Ramos (cell line): ENCODE measurements around the gene SELP.

Source experiments
- in situ Hi-C: fragments of 300-500 bp; cut with MboI; formaldehyde crosslinking; loops from one replicate; pipeline ENCODE4 v1.14.3; 2022; ENCODE audit warnings: low sequenced_read_pairs; ENCODE audit not compliant: unreplicated experiment

SELP gene

DNA sequence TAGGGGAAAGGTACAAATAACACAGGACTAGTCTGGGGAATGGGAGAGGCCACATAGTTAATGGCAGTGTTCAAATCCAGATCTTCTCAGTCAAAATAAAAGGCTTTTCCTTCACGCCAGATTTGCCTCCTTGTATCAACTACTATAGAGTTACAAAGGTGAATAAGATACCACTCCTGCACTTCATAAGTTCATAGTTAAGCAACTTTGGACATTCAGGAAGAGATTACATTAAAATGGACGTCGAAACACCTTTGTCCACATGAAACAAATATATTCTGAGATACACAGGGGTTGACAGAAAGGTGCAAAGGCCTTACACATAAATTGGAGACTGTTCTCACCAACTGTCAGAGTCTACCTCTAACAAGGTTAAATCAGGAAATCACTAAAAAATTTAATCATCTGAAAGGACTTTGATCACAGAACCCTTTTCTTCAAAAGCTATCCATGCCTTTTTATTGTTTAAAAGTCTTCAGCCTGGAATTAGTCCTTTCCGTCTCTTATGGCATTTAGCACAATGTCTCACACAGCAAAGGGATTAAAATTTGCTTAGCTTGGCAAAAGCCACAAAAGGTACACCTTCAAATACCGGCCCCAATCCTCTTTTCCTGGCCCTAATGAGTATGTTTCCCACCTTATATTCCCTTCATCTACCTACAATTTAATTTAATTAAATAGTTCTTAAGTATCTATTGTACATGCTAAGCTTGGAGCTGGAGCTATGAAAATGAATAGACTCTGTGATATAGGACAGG is 51.8 kb downstream of the SELP start:
- in situ Hi-C loops, result no loop called here

DNA sequence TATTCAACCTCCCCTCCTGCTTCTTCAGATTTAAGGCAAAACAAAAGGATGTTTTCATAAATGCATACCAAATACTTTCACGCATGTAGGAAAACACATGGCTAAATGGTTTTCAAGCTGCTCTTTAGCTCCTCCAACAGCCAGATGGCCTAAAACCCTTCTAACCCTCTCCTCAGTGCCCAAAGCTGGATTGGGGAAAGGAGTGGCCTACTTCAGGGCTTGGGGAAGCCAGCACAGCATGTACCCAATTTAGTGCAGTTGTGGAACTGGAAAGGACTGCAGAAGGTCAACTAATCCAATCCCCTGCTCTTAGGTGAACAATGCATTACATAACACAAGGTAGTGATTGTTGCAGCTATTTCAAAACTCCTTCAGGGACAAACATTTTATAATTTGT is 53.0 kb downstream of the SELP start:
- in situ Hi-C loops, result no loop called here

DNA sequence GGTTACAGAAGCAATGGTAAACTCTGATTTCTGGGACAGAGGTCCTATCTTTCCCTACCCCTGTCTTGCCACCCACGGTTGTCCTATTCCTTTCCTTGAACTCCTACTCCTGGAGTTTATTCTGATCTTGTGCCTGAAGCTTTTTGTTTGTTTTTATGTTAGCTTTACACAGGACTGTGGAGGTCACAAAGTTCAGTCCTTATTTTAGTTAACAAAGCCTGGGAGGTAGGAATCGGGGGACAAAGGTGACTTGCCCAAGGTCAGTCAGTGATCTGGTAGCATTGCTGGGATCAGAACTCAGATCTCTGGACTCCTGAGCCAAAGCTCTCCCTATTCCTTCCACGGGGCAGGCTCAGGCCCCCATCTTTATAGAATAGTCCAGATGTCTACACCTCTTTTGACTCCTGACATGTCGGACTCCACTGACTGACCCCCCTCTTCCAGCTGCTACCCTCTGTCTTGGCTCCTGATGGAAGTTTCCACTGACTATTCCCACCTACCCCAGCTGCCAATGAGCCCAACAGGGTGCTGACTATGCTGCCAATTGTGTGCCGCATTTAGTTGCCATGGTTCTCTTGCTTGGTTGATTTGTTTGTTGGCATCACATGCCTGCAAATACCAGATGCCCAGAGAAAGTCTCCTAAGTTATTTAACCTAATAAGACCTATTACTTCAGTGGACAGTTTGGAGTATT is 53.5 kb downstream of the SELP start:
- in situ Hi-C loops, result no loop called here

DNA sequence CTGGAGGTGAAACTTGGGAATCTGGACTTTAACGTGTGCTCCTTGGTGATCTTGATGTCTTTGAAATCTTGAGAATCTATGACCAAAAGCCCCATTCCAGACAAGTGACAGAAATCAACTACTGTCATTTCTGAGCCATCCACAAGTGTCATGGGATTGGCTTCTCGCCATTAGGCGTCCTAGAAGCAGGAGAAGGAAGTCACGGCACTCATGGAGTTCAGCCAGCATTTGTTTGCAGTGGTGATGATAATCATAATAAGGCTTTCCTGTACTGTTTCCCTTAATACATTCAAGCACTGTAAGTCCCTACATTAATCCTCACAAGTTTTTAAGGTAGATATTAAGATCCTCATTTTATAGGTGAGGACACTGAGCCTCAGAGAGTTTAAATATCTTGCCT is 55.6 kb downstream of the SELP start:
- in situ Hi-C loops, result no loop called here

DNA sequence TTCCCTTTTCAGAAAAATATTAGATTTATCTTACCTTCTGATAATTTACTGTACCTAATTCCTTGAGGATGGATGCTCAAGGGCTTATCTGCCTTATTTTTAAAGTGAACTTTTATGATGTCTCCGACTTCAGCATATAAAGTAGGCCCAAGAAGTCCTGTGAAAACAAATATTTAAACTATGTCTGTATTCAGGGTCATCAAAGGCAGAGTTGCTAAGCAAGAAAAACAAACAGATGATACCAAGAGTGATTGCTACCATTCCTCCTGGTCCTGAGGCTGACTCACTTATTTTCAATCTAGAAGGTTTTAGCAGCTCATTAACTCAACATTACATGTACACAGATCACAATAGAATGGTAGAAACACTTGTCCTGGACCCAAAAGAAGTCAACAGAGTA is 57.7 kb downstream of the SELP start:
- in situ Hi-C loops, result no loop called here

DNA sequence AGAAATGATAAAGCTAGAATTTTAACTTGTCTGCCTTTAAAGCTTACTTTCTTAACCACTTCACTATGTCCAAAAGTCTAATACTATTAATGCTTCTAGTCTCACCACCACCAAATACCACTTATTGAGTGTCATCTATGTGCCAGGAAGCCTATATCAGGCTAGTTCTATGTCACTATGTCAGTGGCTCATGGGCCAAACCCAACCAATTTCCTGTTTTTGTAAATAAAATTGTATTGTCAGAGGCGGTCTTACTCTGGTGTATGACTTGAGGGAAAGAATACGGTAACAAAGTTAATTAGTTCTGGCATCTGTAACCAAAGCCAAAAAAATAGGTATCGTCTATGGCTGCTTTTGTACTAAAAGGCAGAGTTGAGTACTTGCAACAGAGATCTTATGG is 58.5 kb downstream of the SELP start:
- in situ Hi-C loops, result no loop called here

DNA sequence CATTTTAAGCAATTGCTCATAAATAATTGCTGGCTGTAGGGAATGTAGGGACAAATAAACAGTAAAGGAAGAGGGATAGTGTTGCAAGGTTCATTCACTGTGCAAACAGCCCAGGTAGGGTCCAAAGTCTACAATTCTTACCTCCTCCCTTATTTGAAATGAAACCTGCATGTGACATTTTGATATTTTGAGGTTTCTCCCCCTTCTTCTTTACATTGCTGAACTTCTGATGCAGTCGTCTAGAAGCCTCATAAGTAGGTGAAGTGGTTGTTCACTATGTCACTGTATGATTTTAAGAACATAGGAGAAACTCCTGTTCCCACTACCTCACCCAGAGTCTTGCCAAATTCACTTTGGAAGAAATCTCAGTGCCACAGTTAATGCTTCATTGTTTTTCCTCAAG is 59.8 kb downstream of the SELP start:
- in situ Hi-C loops, result no loop called here

DNA sequence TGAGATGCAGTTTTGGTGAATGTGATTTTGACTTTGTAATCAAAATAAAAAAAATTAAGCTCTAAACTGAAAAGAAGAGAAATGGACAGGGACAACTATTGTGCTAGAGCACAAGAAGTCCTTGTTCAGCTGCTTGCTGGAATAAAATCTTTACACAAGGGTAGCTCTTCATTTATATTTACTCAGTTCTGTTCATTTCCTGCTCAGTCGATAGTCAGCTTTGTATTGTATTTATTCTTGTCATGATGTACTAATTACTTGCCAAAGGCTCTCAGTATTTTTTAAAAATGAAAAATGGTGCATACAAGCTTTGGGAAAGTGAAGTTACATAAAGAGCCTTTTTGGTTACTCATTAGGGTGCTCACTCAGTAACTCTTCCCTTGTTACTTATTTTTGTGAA is 61.4 kb downstream of the SELP start:
- in situ Hi-C loops, result no loop called here

DNA sequence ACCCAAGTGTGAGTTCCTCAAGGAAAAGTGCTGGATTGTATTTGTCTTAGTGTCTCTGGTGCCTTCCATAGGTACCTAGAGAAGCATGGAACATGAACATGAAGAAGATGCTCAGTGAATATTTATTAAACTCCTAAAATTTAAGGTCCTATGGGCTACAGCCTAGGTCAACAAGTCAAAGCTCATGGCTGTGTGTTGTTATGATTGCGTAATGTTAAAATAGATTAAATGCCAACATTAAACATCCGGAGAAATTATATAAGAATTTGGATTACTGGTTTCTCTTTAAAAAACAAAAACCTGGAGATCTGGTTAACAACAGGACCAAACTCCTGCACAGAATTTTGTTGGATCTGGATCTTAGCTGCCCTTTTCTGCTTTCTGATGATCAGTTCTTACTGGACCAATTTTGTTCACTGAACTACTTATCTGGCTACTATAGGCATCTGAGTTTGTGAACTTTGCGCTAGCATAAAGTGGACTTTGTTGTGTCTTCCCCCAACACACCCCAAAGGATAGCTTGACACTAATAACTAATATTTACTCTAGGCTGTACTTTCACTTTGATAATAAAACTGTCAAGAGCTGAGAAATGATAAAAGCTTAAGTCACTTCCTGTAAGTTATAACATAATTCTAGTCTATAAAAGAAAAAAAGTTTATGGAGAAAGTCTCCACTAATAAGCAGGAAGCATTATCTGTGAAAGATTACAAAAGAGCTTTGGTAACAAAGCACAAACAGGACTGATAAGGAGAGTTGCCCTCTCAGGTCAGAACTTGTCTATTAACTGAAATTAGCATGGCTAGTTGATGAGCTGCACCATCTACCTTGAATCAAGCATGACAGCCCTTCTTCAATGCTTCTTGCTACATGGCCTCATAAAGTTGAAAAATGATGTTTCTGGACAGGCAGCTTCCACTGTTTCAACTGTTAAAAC is 64.3 kb downstream of the SELP start:
- in situ Hi-C loops, result no loop called here

DNA sequence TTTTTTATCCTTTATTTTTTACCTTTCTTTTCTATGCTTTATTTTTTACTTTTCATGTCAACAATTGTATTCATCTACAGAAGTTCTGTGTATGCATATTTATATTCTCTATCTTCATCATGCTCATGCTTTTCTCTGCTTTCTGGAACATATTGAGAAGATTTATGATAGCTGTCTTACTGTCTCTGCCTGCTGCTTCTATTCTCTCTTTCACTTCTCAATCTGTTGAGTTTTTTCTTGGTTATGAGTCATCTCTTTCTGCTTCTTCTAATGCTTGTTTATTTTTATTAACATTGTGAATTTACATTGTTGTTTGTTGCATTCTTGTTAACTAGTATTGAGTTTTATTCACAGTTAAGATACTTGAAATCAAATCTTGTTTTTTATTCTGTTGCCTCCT is 66.3 kb downstream of the SELP start:
- in situ Hi-C loops, result no loop called here

DNA sequence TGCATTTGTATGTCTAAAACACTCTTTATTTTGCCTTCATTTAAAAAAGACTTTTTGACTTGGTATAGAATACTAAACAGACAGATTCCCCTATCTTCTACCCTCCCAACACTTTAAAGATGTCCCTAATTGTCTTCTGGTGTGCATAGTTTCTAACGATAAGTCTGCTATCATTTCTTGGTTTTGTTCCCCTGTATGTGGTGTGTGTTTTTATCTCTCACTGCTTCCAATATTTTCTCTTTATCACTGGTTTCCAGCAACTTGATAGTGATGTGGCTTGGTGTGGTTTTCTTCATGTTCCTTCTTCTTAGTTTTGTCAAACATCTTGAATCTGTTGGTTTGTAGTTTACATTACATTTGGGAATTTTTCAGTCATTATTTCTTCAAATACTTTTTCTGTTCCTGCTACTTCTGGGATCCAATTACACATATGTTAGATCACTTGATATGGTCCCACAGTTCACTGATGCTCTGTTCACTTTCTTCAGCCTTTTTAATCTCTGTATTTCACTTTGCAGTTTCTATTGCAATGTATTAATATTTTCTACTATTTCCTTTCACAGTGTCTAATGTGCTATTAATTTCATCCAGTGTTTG is 66.8 kb downstream of the SELP start:
- in situ Hi-C loops, result no loop called here

DNA sequence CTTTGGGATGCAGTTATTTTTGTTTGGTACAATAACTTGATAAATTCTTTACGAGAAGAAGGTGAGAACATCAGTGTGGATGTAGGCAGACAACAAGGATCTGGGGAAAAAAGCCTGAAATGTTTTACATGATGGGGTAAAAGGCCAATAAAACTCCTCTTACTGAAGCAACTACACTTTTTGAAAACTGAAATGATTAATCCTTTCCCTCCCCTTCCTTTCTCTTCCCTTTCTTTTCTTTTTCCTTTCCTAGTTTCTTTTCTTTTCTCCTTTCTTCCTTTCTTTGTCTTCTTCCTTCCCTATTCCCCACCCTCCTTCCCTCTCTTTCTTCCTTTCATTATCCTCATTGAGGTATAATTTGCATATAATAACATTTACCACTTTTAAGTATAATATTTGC is 68.2 kb downstream of the SELP start:
- in situ Hi-C loops, result no loop called here

DNA sequence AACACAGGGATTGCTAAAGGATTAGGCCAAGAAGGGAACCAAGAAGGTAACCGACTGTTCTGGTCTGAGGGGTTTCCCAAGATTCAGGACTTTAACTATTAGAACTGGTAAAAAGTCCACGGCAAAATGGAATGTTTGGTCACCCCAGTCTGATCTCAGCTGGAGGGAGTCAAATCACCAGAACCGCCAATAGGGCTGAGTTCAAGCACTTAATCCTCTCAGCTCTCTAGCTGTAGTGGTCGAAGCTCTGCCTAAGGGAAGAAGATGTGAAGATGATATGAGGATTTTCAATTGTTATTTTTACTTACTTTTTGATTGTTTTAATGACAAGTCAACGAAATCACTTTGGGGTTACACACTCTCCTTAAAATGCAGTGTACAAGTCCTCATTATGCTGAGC is 72.8 kb downstream of the SELP start:
- in situ Hi-C loops, result no loop called here

DNA sequence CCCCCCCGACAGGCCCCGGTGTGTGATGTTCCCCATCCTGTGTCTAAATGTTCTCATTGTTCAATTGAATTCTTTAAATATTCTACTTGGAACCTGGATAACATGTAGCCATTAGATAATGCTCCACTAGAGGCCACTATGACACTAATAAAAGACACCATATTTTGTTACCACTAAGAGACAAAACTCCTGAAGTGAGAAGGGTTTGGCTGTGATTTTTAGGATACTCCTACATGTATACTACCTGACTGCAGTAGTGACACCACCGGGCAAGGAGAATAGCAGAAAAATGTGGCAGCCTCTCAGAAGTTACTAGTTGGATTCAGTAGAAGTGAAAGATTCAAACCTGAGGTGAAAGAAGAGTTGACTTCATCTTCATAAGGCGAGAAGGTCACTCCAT is 79.6 kb downstream of the SELP start:
- in situ Hi-C loops, result no loop called here

DNA sequence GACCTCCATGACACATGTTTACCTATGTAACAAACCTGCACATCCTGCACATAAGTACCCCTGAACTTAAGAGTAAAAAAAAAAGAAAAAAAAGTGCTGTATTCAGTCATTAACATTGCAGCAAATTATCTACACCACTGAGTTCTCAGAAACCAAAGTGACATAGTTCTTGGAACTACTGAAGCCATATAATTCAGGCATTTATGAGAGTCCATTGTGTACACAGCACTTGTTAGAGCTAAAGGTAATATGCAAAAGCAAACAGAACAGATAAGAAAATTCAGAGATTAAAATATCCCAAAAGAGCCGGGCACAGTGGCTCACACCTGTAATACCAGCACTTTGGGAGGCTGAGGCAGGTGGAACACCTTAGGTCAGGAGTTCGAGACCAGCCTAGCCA is 81.6 kb downstream of the SELP start:
- in situ Hi-C loops, result loop anchor here (25.0 kb wide), 1 partner anchor 936 kb away; no protein-coding TSS in a partner anchor

DNA sequence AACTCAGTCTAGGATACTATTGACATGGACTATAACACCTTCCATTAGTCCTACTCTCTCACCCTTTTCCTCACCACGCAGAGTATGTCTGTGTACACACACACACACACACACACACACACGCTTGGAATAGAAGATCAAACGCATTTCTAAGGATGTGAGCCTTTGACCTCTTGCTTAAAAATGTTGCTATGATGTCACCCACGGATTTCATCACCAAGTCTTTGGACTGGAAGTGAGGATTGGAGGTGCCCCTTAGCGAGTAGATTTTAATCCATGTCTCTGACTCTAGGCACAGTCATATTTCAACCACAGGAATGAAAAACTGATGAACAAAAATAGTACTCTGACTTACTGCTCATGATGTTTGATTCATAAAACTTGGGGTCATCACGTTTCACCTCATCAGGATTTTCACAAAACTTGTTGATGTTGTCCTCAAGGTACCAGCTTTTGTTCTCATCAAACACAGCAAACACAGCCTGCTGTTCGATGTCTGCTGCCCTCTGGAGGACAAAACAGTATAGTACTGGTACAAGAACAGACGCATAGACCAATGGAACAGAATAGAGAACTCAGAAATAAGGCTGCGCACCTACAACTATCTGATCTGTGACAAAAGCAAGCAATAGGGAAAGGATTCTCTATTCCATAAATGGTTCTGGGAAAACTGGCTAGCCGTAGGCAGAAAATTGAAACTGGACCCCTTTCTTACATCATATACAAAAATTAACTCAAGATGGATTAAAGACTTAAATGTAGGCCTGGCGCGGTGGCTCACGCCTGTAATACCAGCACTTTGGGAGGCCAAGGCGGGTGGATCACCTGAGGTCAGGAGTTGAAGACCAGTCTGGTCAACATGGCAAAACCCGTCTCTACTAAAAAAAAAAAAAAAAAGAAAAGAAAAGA is 83.6 kb downstream of the SELP start:
- in situ Hi-C loops, result loop anchor here (25.0 kb wide), 1 partner anchor 934 kb away; no protein-coding TSS in a partner anchor

DNA sequence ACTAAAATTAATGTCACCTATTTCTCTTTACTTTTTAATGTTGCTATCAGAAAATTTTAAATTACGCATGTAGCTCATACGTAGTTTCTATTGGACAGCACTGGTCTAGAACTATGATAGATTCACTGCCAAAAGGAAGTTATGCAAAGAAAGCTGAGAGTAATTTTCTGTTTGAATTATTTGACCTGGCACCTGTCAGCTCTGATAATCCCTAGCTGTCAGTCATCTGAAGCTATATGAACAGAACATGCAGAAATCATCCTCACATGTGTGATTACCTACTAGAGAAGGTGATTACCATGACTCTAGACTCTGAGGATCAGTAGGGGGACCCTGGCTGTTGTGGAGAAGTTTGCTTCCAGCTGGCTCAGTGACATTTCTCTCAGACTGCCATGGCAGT is 84.5 kb downstream of the SELP start:
- in situ Hi-C loops, result loop anchor here (25.0 kb wide), 1 partner anchor 933 kb away; no protein-coding TSS in a partner anchor

DNA sequence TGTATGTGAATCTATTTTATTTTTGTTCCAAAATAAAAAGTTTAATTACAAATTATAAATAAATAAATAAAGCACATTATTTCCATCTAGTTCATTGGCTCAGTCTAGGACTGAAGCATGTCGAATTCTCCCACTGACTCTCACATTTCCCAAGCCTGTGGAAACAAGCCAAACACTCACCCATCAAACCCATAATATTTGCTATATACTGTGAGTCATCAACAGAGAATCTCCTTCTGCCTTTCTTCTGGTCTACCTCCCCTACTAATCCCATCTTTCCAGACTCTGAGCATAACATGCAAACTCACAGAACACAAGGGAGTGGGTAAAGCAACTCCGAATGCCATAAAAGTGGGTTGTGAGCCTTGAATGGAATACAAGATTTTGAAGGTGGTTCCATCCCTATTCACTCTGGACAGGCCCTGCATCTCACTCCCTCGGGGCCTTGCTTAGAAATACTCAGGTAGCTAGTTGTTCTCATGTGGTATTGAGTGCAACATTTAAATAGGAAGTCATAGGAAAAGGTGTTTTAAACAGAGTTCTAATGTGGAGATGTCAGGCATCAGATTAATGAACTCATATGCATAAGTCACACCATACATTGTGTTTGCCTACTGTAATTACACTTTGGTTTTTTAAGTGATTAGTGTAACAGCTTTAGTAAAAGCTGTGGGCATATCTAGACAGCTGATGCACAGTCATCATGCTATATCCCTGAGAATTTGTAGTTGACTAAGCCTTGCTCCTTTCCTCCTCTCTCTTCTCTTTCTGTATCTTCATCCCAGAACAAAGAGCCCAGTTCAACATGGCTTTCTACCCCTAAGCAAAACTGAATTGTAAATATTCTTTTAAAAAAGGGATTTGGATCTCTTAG is 90.7 kb downstream of the SELP start:
- in situ Hi-C loops, result loop anchor here (25.0 kb wide), 1 partner anchor 927 kb away; no protein-coding TSS in a partner anchor
